Subcutaneous adipose tissue (tissue), 4 donors: ENCODE results near the gene PRR18. TPM values are rescaled to one million over a fixed set of nuclear protein-coding genes. Genes with fewer than 3 reads are reported as not detected.

Experiments
- total RNA-seq, 4 donors: library from RNA; depleted of rRNA; stranded (reverse); fragments of >200 nt; gene quantifications; one replicate each; pipeline ENCODE4 v1.1.0, GENCODE V29; 2016
- TF ChIP-seq, protein P1 (sequence below): fragments of 450-650 bp; IDR thresholded peaks from one replicate; pipeline ENCODE4 v1.5.1; 2016; ENCODE audit warnings: low read depth, mild to moderate bottlenecking, control low read depth, antibody characterized with exemption, moderate library complexity

Gene PRR18
- total RNA-seq, 4 donors from 2014 or later: 0.16 to 0.34 TPM; not detected in 2

DNA sequence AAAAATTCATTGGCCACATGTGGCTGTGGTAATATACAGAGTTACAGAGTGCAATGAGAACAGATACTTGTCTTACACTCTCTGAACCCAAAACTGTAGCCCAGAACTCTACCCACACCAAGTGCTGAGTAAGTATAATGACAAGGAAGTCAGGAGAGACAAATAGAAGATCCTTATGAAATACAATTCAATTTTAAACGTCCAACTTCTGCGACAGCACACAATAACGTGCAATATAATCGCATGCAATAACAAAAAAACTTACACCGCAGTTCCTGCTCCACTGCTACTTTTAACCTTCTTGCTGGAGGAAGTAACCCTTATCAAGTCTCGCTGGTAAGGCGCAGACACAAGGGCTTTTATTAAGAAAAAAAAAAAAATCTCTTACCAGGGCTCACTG is 33.3 kb upstream of the PRR18 start:
- TF ChIP-seq, protein P1, sequence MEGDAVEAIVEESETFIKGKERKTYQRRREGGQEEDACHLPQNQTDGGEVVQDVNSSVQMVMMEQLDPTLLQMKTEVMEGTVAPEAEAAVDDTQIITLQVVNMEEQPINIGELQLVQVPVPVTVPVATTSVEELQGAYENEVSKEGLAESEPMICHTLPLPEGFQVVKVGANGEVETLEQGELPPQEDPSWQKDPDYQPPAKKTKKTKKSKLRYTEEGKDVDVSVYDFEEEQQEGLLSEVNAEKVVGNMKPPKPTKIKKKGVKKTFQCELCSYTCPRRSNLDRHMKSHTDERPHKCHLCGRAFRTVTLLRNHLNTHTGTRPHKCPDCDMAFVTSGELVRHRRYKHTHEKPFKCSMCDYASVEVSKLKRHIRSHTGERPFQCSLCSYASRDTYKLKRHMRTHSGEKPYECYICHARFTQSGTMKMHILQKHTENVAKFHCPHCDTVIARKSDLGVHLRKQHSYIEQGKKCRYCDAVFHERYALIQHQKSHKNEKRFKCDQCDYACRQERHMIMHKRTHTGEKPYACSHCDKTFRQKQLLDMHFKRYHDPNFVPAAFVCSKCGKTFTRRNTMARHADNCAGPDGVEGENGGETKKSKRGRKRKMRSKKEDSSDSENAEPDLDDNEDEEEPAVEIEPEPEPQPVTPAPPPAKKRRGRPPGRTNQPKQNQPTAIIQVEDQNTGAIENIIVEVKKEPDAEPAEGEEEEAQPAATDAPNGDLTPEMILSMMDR: no peak

DNA sequence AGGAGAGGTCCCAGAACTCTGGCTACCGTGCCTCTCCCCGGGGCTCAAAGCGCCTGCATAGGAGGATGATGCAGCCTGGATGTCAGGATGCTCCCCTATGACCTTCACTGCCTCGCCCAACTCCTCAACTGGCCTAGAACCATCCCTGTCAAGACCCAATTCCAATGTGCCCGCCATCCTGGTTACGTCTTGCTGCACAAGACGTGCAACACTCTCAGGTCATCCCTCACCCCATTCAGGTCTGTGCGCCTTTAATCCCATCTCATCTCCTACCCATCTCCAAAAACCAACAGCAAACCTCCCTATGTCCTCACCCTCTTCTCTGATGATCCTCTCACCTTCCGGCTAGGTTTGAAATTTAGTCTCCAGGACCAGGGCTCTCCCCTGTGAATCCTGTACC is 30.7 kb upstream of the PRR18 start:
- TF ChIP-seq, protein P1: no peak

DNA sequence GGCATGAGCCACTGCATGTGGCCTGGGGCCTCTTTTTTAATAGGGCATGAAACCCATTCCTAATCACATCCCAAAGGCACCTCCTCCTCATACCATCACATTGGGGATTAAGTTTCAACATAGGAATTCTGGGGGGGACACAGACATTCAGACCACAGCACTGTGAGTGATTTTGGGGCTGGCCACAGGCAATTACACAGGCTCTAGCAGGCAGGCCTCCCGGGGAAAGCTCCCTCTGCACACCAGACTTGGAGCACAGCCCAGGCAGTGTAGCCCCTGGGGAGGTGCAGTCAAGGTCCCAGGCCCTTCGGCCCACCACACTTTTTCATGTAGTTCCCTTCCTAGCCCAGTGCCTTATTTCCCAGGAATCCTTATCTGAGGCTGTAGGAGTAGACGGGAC is 28.7 kb upstream of the PRR18 start:
- TF ChIP-seq, protein P1: no peak

DNA sequence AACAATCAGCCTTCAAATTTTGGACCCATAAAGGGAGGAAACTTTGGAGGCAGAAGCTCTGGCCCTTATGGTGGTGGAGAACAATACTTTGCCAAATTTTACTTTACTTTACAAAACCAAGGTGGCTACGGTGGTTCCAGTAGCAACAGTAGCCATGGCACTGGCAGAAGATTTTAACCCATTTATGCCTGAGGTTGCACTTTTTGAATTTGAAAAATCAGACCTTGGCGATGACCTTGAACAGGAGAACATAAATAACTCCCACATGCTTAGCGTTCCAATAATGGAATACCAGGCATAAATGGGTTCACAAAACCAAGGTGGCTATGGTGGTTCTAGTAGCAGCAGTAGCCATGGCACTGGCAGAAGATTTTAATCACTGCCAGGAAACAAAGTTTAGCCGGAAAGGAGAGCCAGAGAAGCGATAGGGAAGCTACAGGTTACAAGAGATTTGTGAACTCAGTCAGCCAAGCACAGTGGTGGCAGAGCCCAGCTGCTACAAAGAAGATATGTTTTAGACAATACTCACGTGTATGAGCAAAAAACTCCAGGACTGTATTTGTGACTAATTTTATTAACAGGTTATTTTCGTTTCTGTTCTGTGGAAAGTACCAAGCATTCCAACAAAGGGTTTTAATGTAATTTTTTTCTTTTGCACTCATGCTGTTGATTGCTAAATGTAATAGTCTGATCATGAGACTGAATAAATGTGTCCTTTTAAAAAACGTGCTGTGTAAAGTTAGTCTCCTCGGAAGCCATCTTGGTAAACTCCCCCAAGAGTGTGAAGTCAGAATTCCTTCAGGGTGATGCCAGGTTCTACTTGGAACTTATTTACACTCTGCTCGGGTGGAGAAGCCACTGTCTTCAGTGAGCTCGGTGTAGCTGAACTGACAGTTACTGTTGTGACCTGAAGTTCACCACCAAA is 27.4 kb upstream of the PRR18 start:
- TF ChIP-seq, protein P1: no peak

DNA sequence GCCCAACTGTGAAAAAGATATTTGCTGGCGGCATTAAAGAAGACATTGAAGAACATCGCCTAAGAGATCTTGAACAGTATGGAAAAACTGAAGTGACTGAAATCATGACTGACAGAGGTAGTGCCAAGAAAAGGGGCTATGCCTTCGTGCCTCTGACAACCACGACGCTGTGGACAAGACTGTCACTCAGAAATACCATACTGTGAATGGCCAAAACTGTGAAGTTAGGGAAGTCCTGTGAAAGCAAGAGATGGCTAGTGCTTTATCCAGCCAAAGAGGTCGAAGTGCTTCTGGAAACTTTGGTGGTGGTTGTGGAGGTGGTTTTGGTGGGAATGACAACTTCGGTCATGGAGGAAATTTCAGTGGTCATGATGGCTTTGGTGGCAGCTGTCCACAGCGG is 26.7 kb upstream of the PRR18 start:
- TF ChIP-seq, protein P1: no peak

DNA sequence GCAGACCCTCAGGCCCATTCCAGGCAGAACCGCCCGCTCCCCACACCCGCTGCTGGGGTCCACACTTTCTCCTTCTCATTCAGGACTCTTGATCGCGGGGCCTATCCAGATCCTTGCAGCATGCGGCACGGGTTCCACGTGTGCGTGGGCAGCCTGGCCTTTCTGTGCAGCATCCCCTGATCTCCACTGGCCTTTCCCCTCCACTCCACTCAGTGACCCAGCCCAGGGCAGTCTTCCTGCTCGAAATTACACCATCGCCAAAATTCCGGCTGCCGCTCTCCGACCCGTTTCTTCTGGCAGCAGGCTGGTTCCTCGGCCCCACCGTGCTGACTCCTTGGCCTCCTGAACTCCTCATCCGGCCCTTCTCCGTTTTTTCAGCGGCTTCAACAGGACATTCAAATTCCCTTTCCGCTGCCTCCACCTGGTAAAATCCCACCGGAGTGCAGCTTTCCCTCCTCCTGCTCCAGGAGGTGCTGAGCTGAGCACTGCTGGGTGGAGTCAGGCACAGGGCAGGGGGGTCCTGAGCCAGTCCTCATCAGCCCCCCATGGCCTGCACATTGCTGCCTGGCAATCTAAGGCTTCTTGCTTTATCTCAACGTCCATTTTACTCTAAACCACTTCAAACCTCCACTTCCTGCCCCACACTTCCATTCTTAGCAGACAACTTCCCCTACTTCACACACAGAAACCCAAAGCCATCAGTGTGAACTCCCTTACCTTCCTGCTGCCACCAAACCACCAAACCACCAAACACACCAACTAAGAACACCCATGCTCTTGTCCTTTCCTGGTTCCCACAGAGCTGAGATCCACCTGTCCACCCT is 25.2 kb upstream of the PRR18 start:
- TF ChIP-seq, protein P1: no peak
